ENCODE data around the gene RELT.

RELT gene

DNA sequence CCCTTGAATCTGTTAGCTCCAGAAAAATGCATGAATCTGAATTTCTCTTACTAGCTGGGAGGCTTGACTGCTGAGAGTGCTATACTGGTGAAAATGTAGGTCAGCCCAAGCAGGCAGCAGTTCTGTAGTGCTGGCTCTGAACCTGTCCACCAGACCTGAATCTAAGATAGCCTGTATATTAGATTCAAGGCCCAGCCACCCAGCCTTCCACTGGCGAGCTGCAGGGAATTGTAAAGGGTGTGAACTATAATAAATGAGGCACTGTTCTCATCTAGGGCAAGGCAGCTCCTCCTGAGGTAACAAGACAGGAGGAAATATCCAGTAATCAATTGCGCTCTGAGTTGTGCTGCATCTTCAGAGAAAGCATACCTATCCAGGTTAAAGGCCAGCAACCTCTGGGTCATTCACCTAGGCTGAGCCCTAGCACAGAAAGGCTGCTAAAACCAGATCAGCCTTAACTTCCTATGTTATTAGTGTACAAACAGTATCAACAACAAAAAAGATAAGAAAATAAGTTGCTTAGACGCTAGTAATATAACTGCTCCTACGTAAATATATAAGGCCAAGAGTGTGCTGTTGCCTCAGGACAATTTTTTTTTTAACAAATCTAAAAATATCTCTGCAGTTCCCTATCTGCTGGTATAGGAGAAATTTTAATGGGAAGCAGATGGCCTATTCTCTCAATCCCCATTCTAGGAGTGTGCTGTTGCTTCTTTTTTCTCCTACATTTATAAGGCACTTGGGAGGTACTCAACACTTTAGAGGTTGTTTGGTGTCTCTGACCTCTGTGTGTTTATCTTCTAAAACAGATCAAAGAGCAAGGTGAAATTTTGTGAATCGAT, 63.0 kb downstream of the RELT start:
- DNase-seq (ENCODE audit: low read depth), result no peak
- H3K4me3 ChIP-seq (ENCODE audit: low read depth, low read length), result no peak overlapping the region
- TF ChIP-seq, protein P1, sequence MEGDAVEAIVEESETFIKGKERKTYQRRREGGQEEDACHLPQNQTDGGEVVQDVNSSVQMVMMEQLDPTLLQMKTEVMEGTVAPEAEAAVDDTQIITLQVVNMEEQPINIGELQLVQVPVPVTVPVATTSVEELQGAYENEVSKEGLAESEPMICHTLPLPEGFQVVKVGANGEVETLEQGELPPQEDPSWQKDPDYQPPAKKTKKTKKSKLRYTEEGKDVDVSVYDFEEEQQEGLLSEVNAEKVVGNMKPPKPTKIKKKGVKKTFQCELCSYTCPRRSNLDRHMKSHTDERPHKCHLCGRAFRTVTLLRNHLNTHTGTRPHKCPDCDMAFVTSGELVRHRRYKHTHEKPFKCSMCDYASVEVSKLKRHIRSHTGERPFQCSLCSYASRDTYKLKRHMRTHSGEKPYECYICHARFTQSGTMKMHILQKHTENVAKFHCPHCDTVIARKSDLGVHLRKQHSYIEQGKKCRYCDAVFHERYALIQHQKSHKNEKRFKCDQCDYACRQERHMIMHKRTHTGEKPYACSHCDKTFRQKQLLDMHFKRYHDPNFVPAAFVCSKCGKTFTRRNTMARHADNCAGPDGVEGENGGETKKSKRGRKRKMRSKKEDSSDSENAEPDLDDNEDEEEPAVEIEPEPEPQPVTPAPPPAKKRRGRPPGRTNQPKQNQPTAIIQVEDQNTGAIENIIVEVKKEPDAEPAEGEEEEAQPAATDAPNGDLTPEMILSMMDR (conservative IDR thresholded peaks at IDR 0.05; ENCODE audit: low read depth, low read length), result no peak

DNA sequence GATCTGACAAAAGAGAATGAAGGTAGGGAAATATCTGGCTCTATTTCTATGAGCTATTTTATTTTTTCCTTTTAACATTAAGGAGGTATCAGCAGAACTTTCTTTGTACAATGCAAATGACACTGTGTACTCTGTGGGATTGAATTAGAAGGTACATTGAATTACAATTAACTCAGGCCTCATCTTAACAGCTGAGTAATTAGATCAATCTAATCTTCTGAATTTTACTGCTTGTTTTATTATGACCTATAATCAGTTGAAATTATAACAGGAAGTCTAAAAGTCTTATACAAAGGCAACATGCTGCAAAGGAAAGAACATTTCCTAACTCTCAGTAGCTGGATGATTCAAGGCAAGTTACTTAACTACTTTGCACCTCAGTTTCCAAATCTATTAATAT, 69.8 kb downstream of the RELT start:
- no peak for DNase-seq (ENCODE audit: low read depth)
- TF ChIP-seq, protein P1 (conservative IDR thresholded peaks at IDR 0.05; ENCODE audit: low read depth, low read length), result no peak
- no peak overlapping the region for H3K4me3 ChIP-seq (ENCODE audit: low read depth, low read length)

DNA sequence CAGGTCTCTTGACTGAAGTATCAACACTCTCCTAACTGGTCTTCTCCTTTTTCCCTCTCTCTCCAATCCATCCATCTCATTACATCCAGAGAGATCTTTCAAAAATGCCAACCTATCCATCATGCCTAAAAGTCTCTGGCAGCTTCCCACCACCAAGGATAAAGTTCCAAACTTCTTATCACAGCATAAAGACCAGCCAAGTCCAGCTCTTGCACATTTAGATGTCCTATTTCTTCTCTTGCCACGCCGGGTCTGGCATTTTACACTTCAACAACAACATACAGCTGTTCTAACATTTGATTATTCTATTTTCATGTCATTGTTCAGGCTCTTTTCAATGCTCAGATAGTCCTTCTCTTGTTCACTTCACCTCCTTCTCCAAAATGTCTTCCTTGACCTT, 70.6 kb downstream of the RELT start:
- TF ChIP-seq, protein P1 (conservative IDR thresholded peaks at IDR 0.05; ENCODE audit: low read depth, low read length), result no peak
- no peak for DNase-seq (ENCODE audit: low read depth)
- H3K4me3 ChIP-seq (ENCODE audit: low read depth, low read length), result no peak overlapping the region

Data from choroid plexus epithelial cell (primary cell).